PC-3 (cell line): Measurements from ENCODE around the gene STAB2. TPM values are rescaled to one million over a fixed set of nuclear protein-coding genes. Genes with fewer than 3 reads are reported as not detected.

Source experiments
- ATAC-seq: fragments of 200-7000 bp; cut with Tn5 transposase; 2 replicates; pipeline ENCODE4 v1.9.1; 2020; ENCODE audit warnings: mild to moderate bottlenecking, moderate library complexity
- BruUV-seq: library from RNA; stranded (reverse); fragments of 400-500 nt; replicated peaks from 2 replicates; lab custom pipeline; 2021; lab: Mats Ljungman, UMichigan
- CTCF ChIA-PET: fragments of 300-600 bp; sonication (Branson Sonifier 250); formaldehyde crosslinking; loops from one replicate; lab custom pipeline; 2022; ENCODE audit warnings: antibody characterized with exemption; lab: Charles Lee
- POLR2A ChIA-PET: fragments of 300-600 bp; sonication (Branson Sonifier 250); formaldehyde crosslinking; loops from one replicate; lab custom pipeline; 2022; ENCODE audit warnings: antibody characterized with exemption; ENCODE audit not compliant: unreplicated experiment; lab: Charles Lee
- DNase-seq: peaks from one replicate; pipeline ENCODE4 v3.0.0-alpha.2; 2015
- H2AFZ ChIP-seq: fragments of 300-600 bp; sonication (generic); 2 replicates; pipeline ENCODE4 v1.6.0; 2016; ENCODE audit warnings: antibody characterized with exemption, low read length
- H3F3A ChIP-seq: fragments of 300-600 bp; sonication (generic); one replicate; pipeline ENCODE4 v1.6.0; 2017; ENCODE audit warnings: antibody characterized with exemption, low read length, control low read depth, mild to moderate bottlenecking; ENCODE audit not compliant: unreplicated experiment
- H3K27ac ChIP-seq: fragments of 300-600 bp; sonication (generic); 2 replicates; pipeline ENCODE4 v1.5.1; 2016; ENCODE audit warnings: mild to moderate bottlenecking, low read length
- H3K27me3 ChIP-seq: fragments of 300-600 bp; sonication (generic); 2 replicates; pipeline ENCODE4 v1.6.1; 2016; ENCODE audit warnings: low read length, mixed read lengths
- H3K36me3 ChIP-seq: fragments of 300-600 bp; sonication (generic); 2 replicates; pipeline ENCODE4 v1.6.1; 2016; ENCODE audit warnings: low read depth, mixed run types, low read length, mixed read lengths
- H3K4me1 ChIP-seq: fragments of 300-600 bp; sonication (generic); 2 replicates; pipeline ENCODE4 v1.5.1; 2016; ENCODE audit warnings: low read length; ENCODE audit not compliant: insufficient read depth
- H3K4me2 ChIP-seq: fragments of 300-600 bp; sonication (generic); 2 replicates; pipeline ENCODE4 v1.6.0; 2016; ENCODE audit warnings: low read length
- H3K4me3 ChIP-seq: fragments of 300-600 bp; sonication (generic); 2 replicates; pipeline ENCODE4 v1.5.1; 2016; ENCODE audit warnings: mild to moderate bottlenecking, low read length, mixed read lengths
- H3K79me2 ChIP-seq: fragments of 300-600 bp; sonication (generic); 2 replicates; pipeline ENCODE4 v1.6.1; 2017; ENCODE audit warnings: low read length, mixed read lengths
- H3K9ac ChIP-seq: fragments of 300-600 bp; sonication (generic); 2 replicates; pipeline ENCODE4 v1.6.0; 2016; ENCODE audit warnings: mild to moderate bottlenecking, low read length
- H3K9me2 ChIP-seq: fragments of 300-600 bp; sonication (generic); replicated peaks from 2 replicates; pipeline ENCODE4 v1.6.1; 2016; ENCODE audit warnings: mixed run types, low read length, mixed read lengths
- H3K9me3 ChIP-seq: fragments of 300-600 bp; sonication (generic); 2 replicates; pipeline ENCODE4 v1.6.1; 2016; ENCODE audit warnings: low read length, mixed read lengths
- H4K20me1 ChIP-seq: fragments of 300-600 bp; sonication (generic); 2 replicates; pipeline ENCODE4 v1.6.1; 2016; ENCODE audit warnings: low read length, mixed read lengths
- EZH2 ChIP-seq: fragments of 300-600 bp; sonication (generic); IDR thresholded peaks from one replicate; pipeline ENCODE4 v1.6.1; 2017; ENCODE audit warnings: antibody characterized with exemption, mild to moderate bottlenecking, low read length; ENCODE audit not compliant: unreplicated experiment
- EZH2phosphoT487 ChIP-seq: fragments of 300-600 bp; sonication (generic); IDR thresholded peaks from 2 replicates; pipeline ENCODE4 v1.6.1; 2018; ENCODE audit warnings: mild to moderate bottlenecking, antibody characterized with exemption, low read length, borderline replicate concordance
- intact Hi-C: fragments of 100-400 bp; cut with micrococcal nuclease; formaldehyde crosslinking; loops from 2 replicates; pipeline ENCODE4 v1.9.0; 2023
- total RNA-seq: library from RNA; depleted of rRNA; stranded (reverse); fragments of >200 nt; gene quantifications from 2 replicates; pipeline ENCODE4 v1.2.3, GENCODE V29; 2014
- TF ChIP-seq, protein P1 (sequence below): fragments of 300-600 bp; sonication (generic); conservative IDR thresholded peaks from 2 replicates; pipeline ENCODE4 v1.5.1; 2017; ENCODE audit warnings: antibody characterized with exemption, low read depth, mild to moderate bottlenecking, low read length

STAB2 gene
- total RNA-seq, 1 experiment from 2014 or later = not detected

GRCh38 chr12:103688376-103689063 is 101.4 kb downstream of the STAB2 start:
- Histone ChIP-seq H3K4me3 (no peak overlapping the region), H3K9me2 (no peaks in the 10 kb centered on the region), H3K4me2 (no peak overlapping the region), H3K9ac (no peak overlapping the region), H2AFZ (no peak overlapping the region), H3K27me3 (peaks cover 43% of the 10 kb centered on the region), H3K79me2 (no peaks in the 10 kb centered on the region), H3K36me3 (no peaks in the 10 kb centered on the region), H3K9me3 (no peaks in the 10 kb centered on the region), H3K27ac (no peak overlapping the region), H4K20me1 (no peaks in the 10 kb centered on the region), H3F3A (no peaks in the 10 kb centered on the region), H3K4me1 (no peaks in the 10 kb centered on the region)
- no peak for DNase-seq
- TF ChIP-seq, protein P1, sequence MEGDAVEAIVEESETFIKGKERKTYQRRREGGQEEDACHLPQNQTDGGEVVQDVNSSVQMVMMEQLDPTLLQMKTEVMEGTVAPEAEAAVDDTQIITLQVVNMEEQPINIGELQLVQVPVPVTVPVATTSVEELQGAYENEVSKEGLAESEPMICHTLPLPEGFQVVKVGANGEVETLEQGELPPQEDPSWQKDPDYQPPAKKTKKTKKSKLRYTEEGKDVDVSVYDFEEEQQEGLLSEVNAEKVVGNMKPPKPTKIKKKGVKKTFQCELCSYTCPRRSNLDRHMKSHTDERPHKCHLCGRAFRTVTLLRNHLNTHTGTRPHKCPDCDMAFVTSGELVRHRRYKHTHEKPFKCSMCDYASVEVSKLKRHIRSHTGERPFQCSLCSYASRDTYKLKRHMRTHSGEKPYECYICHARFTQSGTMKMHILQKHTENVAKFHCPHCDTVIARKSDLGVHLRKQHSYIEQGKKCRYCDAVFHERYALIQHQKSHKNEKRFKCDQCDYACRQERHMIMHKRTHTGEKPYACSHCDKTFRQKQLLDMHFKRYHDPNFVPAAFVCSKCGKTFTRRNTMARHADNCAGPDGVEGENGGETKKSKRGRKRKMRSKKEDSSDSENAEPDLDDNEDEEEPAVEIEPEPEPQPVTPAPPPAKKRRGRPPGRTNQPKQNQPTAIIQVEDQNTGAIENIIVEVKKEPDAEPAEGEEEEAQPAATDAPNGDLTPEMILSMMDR = no peak
- TF ChIP-seq EZH2phosphoT487 = no peak
- TF ChIP-seq EZH2 = no peak
- ChIA-PET POLR2A (no interaction called here), CTCF (no interaction called here)
- intact Hi-C loops = no loop called here
- no peak for ATAC-seq
- BruUV-seq = no TSS peak

GRCh38 chr12:103690426-103690825 is 103.4 kb downstream of the STAB2 start:
- no peaks in the 10 kb centered on the region for H3K9me2 ChIP-seq
- no peaks in the 10 kb centered on the region for H4K20me1 ChIP-seq
- no peaks in the 10 kb centered on the region for H3K79me2 ChIP-seq
- ChIA-PET CTCF (no interaction called here), POLR2A (no interaction called here)
- BruUV-seq = no TSS peak
- H2AFZ ChIP-seq = no peak overlapping the region
- intact Hi-C loops = no loop called here
- TF ChIP-seq EZH2phosphoT487 = no peak
- no peak for TF ChIP-seq EZH2
- TF ChIP-seq, protein P1 = no peak
- H3K9me3 ChIP-seq = no peaks in the 10 kb centered on the region
- no peak for DNase-seq
- H3F3A ChIP-seq = no peaks in the 10 kb centered on the region
- no peak overlapping the region for H3K4me3 ChIP-seq
- H3K4me1 ChIP-seq = no peaks in the 10 kb centered on the region
- H3K27ac ChIP-seq = no peak overlapping the region
- H3K4me2 ChIP-seq = no peak overlapping the region
- H3K27me3 ChIP-seq = peaks cover 38% of the 10 kb centered on the region
- no peaks in the 10 kb centered on the region for H3K36me3 ChIP-seq
- ATAC-seq = no peak
- no peak overlapping the region for H3K9ac ChIP-seq

DNA sequence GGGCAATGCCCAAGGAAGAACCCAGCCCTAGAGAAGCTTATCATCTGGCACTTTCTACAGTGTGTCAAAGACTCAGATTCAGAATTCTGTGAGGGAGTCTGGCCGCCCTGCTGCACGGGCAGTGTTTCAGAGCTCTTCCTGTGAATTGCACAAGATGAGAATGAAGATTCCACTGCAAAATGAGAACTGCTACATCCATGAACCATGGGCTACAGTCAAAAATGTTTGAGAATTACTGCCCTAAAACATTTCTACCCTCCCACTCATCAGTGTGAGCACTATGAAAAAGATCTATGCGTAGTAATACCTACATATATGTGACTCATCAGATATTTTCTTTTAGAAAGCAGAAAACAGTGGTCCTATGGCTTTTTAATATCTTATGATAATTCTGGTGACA is 104.0 kb downstream of the STAB2 start:
- intact Hi-C loops = no loop called here
- H3K9ac ChIP-seq = no peak overlapping the region
- DNase-seq (no peak), ATAC-seq (no peak)
- no peak overlapping the region for H3K27ac ChIP-seq
- H3K36me3 ChIP-seq = no peaks in the 10 kb centered on the region
- no peak overlapping the region for H2AFZ ChIP-seq
- H3K9me2 ChIP-seq = no peaks in the 10 kb centered on the region
- ChIA-PET POLR2A (no interaction called here), CTCF (no interaction called here)
- BruUV-seq = no TSS peak
- H3K4me3 ChIP-seq = no peak overlapping the region
- H3K4me1 ChIP-seq = no peaks in the 10 kb centered on the region
- H3K4me2 ChIP-seq = no peak overlapping the region
- no peaks in the 10 kb centered on the region for H3K79me2 ChIP-seq
- no peaks in the 10 kb centered on the region for H3K9me3 ChIP-seq
- no peaks in the 10 kb centered on the region for H3F3A ChIP-seq
- H3K27me3 ChIP-seq = peaks cover 44% of the 10 kb centered on the region
- TF ChIP-seq, protein P1 = no peak
- TF ChIP-seq EZH2 = no peak
- no peak for TF ChIP-seq EZH2phosphoT487
- H4K20me1 ChIP-seq = no peaks in the 10 kb centered on the region
